ENCODE measurements around the gene STRA6.

The STRA6 gene

DNA sequence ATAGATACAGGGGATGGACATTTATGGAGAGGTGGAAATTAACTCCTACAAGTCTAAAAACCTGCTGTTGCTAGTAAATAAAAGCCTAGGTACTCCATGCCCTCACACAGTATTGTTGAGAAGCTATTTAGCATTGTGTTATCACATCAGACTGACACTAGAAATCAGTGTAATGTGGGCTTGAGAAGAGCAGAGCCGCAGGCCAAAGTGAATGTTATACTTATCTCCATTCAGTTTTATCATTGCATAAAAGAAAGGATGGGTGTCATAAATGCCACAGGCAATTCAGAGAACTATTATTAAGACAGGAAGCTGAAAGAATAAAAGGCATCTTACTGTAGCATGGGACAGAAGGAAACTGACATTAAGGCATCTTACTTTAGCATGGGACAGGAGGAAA, 42.8 kb downstream of the STRA6 start:
- DNase-seq = no peak

DNA sequence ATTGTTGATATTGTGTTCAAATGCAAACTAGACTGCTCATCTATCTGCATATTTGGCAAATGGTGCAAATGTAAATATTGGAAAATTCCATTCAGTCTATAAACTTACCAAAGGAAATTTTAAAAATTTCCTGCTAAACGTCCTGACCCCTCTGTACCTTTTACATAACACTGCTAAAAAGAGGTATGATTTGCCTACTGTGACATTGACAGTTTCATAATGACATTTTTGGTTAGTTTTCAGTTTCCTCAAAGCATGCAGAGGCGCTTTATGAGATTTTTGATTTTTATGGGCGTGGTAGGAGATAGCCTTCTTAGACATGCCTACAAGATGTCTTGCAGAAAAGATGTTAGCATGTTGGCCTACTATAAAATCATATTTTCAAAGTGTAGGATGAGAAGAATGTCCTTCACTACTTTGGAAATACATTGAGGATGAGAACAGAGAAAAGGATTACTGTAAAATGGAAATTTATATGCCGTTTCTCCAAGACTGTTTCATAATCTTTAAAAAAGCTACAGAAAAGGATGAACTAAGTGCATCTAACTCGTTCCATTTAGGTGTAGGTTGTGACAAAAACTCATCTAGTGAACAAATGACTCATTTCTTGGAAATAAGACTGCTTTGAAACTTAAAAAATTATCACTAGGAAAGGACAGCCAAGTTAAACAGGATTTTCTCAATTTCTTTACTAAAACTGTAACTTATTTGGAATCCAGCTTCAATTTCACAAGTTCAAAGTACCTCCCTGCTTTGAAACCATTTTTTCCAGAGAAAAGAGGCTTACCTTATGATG, 43.5 kb downstream of the STRA6 start:
- no peak for DNase-seq

DNA sequence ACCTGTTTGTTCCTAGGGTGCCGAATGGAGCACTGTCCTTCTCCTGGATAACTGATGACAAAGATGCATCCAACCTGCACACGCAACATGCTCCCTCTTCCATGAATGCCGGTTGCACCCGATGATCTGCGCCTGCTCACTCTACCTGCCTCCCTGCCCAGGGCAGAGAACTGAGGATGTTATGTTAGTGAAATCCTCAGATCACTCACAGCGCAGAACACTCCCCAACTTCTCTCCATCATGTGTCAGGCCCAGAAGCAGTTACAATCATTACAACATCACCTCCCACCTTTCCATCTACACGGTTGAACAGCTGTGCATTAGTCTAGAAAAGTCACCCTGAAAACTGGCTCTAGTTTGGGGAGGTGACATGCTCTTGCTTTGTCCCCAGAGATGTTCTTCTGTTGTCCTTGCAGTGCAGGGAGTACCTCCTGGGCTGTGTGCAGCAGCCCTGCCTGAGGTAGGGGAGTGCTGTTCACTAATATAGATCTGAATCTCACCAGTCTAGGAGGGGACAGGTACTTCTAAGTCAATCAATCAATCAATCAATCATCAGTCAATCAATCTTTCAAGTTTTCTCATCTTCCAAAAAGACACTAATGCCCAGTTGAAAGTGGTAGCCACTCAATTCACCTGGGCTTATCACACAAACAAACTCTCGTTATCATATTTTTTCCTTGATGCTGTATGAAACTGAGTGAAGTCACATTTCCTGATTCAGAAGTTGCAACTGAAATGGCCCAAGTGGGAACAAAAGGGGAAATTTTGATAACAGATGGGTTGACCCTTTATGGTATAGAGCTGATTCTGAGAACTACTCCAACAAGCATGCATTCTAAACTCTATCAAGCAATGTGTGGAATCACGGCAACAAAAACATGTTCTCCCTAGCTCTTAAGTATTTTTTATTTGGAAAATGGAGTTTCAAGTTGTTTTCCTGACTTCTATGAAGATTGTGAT, 44.4 kb downstream of the STRA6 start:
- DNase-seq = no peak

DNA sequence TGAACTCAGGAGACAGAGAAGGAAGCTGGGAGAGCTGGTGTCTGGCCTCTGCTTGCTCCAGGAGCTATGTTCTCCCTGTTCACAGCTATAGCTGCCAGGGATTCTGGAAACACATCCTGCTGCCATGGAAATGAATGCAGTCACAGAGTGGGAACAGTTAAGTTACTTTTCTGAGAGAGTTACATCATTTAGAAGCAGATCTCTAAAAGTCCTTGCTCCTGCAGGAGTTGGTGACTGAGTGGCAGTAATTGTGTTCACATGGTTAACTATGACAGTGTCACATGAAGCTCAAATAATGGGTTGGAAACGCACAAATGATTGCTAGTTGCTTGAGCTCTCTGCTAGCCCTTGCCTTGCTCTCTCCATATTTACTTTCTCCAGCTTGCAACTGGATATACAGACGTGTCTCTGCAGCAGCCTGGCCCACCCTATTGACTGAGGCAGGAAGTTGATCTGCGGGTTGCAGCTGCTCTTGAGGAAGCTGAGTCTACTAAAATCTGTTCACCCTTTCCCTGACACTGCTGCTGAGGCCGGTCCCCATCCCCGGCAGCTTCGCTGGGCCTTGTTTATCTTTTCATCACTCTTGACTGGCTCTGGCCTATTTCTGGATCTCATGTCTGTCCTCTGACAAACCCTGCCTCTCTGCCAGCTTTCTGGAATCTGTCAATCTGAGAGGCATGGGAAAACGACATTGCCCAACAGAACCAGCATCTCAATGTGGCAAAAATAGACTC, 45.7 kb downstream of the STRA6 start:
- DNase-seq = no peak

- DNase-seq = no peak
Measured at GRCh38 chr15:74155766-74156417, 46.7 kb downstream of the STRA6 start.

DNA sequence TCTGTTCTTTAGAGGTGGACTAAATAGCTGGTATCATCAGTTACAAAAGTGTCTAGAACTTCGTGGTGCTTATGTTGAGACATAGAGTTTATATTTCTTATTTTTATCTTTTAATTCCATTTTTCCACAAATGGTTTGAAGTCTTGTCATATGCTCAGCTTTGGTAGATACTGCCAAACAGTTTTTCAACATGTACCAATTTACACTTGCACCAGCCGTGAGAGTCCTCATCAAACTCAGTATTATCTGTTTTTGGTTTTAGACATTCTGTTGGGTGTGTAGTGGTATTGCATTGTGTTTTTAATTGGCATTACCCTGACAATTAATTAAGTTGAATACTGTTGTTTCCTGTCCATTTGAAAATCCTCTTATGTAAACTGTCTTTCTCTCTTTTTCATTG, 55.5 kb downstream of the STRA6 start:
- DNase-seq = no peak

- DNase-seq = no peak
Measured at GRCh38 chr15:74146277-74146800, 56.2 kb downstream of the STRA6 start.

- DNase-seq = no peak
Measured at GRCh38 chr15:74144153-74144775, 58.3 kb downstream of the STRA6 start.

DNA sequence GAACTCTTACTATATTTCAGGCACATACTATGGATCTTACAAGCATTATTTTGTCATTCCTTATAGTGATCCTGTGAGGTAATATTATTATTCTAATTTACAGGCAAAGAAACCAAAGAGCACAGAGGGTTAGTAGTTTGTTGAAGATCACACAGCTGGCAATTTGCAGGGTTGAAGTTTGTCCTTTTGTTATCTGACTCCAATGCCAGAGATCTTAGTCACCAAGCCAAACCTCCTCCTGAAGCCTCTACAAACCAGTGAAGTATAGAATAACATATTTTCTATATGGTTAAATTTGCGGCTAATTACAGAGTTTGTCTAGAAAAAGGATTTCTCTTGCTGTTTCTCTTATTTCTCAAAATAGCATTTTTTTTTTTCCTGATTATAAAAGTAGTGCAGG, 61.0 kb downstream of the STRA6 start:
- no peak for DNase-seq

DNA sequence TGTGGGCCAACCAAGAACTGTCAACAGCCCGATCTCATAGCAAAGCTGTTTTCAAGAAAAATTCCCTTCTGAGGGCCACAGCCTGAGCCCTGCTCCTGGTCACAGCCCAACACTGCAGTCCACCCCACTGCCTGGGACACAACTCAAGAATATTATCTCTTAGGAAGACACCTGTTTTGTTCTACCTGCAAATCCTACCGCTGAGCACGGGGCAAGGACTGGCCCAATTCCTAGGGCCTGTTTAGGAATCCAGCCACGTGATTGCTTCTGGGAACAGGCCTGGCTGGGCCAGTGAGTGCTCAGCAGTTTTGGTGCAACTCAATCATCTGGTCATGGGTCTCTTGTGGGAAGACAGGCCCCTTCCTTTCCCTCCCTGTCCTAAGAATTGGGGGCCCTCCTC, 63.9 kb downstream of the STRA6 start:
- DNase-seq = no peak

DNA sequence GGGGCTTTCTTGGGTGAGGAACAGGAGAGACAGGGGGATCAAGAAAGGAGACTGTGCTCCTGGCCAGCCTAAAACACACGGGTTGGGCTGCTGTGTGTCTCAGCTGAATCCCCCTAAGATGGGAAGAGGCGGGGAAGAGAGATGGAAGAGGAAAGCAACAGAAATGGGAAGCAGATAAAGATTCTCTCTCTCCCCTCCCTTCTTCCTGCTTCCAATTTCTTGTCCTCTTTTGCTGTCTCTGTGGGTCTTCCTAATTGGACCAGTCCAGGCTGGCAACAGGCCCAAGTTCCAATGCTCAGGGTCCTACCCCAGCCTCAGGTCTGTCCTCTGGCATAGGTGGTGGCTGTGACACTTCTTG, 65.1 kb downstream of the STRA6 start:
- no peak for DNase-seq

- no peak for DNase-seq
Measured at GRCh38 chr15:74136814-74137536, 65.6 kb downstream of the STRA6 start.

GRCh38 chr15:74136540-74136813, 66.1 kb downstream of the STRA6 start:
- no peak for DNase-seq

GRCh38 chr15:74135041-74135565, 67.5 kb downstream of the STRA6 start:
- DNase-seq = no peak

- DNase-seq = no peak
Measured at GRCh38 chr15:74134387-74135027, 68.1 kb downstream of the STRA6 start.

DNA sequence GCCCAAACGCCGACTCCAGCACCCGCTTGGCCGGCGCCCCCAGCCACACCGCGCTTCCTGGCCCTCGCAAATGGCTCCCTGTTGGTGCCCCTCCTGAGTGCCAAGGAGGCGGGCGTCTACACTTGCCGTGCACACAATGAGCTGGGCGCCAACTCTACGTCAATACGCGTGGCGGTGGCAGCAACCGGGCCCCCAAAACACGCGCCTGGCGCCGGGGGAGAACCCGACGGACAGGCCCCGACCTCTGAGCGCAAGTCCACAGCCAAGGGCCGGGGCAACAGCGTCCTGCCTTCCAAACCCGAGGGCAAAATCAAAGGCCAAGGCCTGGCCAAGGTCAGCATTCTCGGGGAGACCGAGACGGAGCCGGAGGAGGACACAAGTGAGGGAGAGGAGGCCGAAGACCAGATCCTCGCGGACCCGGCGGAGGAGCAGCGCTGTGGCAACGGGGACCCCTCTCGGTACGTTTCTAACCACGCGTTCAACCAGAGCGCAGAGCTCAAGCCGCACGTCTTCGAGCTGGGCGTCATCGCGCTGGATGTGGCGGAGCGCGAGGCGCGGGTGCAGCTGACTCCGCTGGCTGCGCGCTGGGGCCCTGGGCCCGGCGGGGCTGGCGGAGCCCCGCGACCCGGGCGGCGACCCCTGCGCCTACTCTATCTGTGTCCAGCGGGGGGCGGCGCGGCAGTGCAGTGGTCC, 68.7 kb downstream of the STRA6 start:
- no peak for DNase-seq

DNA sequence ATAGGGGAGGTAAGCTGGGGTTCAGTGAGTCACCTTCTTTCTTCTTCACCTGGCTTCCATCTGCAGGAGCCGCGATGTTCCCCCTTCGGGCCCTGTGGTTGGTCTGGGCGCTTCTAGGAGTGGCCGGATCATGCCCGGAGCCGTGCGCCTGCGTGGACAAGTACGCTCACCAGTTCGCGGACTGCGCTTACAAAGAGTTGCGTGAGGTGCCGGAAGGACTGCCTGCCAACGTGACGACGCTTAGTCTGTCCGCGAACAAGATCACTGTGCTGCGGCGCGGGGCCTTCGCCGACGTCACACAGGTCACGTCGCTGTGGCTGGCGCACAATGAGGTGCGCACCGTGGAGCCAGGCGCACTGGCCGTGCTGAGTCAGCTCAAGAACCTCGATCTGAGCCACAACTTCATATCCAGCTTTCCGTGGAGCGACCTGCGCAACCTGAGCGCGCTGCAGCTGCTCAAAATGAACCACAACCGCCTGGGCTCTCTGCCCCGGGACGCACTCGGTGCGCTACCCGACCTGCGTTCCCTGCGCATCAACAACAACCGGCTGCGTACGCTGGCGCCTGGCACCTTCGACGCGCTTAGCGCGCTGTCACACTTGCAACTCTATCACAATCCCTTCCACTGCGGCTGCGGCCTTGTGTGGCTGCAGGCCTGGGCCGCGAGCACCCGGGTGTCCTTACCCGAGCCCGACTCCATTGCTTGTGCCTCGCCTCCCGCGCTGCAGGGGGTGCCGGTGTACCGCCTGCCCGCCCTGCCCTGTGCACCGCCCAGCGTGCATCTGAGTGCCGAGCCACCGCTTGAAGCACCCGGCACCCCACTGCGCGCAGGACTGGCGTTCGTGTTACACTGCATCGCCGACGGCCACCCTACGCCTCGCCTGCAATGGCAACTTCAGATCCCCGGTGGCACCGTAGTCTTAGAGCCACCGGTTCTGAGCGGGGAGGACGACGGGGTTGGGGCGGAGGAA, 69.6 kb downstream of the STRA6 start:
- DNase-seq = no peak

DNA sequence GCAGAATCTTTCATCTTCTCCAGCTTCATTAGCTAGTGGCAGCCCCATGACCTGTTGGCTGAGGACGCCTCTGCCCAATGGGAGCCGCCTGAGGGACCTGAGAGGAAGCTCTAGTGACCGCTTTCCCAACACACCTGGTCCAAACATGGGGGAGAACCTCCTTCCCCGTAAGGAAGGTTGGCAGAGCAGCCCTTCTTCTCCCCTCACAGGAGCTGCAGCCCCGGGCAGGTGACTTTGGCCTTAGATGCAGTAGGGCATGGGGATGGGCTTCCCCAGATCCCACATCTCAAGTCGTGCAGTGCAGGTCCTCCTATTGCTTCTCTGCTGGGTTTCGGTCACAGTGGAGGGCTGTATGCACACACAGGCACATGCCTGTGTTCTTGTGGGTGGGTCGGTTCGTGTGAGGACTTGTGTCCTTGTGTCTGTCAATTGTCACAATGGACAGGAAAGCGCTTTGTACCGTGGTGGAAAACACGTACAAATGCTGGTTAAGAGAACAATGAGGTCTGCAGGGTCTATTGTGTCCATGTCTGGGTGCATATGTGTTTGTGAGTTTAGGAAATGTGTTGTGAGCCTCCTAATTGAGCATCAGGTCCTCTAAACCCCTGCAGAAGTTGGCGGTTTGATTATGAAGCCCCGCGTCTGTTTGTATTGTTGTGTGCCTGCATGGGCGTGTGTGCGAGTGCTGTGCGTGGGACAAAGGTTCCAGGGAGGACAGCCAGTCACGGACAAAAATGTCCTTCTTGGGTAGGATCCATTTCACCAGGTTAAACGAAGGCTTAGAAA, 70.8 kb downstream of the STRA6 start:
- no peak for DNase-seq

Data from GDM1 (cell line).